Measurements from ENCODE around the gene PLIN4.

PLIN4 gene

DNA sequence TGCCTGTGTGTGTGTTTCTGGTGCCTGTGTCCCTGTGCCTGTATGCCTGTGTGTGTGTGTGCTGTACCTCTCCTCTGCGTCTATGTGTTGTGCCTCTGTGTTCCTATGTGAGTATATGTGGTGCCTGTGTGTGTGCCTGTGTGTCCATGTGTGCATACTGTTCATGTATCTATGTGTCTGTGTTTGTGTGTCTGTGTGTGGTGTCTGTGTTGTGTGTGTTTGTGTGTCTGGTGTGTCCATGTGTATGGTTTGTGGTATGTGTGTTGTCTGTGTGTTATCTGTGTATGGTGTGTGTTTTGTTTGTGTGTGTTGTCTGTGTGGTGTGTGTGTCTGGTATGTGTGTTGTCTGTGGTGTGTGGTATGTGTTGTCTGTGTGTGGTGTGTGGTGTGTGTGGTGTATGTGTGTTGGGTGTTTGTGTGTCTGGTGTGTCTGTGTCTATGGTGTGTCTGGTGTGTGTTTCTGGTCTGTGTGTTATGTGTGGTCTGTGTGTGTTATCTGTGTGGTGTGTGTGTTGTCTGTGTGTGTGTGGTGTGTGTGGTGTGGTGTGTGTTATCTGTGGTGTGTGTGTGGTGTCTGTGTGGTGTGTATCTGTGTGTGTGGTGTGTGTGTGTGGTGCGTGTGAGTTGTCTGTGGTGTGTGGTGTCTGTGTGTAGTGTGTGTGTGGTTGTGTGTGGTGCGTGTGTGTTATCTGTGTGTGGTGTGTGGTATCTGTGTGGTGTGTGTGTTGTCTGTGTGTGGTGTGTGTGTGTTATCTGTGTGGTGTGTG lies 25.8 kb downstream of the PLIN4 start:
- DNase-seq (ENCODE audit: low spot score): no peak

DNA sequence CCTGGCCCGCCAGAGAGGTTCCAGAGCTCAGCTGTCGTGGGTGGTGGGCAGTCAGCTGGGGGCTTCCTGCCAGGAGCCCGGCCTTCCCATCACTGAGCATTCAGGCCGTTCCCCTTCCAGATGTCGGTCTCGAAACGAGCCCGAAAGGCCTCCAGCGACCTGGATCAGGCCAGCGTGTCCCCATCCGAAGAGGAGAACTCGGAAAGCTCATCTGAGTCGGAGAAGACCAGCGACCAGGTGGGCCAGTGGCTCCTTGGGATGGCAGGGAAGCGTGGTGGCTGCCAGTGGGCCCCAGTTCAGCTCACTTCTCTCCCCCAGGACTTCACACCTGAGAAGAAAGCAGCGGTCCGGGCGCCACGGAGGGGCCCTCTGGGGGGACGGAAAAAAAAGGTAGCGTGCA lies 26.8 kb downstream of the PLIN4 start:
- no peak for DNase-seq (ENCODE audit: low spot score)

DNA sequence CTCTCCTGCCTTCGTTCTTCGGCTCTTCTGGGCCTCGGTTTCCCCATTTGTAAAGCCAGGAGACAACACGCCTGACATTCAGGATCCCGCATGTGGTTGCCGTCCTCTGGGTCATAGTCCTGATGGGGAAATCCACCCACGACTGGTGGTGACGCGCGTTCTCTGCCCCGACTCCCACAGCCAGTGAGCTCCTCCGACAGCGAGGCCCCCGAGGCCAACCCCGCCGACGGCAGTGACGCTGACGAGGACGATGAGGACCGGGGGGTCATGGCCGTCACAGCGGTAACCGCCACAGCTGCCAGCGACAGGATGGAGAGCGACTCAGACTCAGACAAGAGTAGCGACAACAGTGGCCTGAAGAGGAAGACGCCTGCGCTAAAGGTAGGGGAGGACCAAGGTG lies 29.8 kb downstream of the PLIN4 start:
- no peak for DNase-seq (ENCODE audit: low spot score)

DNA sequence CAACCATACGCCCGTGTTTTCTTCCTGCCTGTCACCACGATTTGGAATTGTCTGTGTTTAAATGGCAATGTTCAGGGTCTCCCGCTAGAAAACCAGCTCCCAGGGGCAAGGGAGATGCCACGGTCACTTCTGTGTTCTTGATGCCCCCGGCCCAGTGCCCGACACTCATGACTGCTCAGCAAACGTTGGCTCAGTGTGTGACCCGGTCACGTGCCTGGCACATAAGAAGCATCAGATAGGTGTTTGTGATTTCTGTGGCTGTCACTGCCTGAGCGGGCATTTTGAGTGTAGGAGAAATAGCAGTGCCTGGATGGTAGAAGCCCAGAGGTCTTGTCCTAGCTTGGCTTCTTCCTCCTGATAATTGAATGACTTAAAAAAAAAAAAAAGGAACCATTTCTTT lies 30.7 kb downstream of the PLIN4 start:
- peak; percentile 33 for DNase-seq (ENCODE audit: low spot score)

DNA sequence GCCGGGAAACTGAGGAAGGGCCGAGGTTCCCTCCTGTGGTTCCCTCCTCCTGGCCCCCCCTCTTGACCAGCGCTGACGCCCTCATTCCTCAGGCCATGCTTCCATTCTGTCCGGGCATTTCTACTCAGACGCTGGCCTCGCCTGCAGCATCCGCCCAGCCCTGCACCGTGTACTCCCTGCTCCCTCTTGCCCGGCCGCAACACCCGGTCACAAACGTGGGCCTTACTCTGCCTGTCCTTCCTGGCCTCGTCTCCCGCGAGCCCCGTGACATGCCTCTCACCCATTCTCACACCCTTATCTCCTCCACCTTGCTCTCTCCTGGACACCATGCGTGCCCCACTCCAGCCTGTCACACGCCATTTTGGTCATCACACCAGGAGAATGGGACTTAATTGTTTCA lies 34.9 kb downstream of the PLIN4 start:
- DNase-seq (ENCODE audit: low spot score): no peak

DNA sequence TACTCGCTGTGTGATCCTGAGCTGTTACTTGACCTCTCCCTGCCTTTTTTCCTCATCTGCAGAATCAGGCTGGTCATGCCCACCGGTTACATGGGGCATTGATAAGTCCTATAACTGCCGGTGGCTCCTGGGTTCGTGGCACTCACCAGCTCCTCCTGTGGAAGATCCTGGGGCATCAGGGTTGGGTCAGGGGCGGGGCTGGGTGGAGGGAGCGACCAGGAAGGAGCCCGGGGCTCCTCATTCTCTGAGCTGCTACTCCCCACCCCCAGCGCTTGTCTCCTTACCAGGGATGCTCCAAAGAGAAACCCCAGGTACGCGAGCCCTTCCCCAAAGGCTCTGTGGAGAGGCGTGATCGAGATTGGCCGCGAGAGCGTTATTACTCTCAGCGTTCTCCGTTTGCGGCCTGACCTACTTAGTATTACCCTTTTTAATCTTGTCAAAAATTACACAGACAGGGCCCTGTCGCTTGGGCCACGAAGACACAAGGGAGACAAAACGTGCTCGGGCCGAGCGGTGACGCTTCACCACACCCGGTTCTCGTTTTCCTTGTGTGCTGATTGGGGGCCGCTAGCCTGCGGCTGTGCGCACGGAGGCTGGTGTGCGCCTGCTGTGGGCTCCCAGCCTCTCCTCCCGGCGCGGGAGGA lies 35.4 kb downstream of the PLIN4 start:
- no peak for DNase-seq (ENCODE audit: low spot score)

DNA sequence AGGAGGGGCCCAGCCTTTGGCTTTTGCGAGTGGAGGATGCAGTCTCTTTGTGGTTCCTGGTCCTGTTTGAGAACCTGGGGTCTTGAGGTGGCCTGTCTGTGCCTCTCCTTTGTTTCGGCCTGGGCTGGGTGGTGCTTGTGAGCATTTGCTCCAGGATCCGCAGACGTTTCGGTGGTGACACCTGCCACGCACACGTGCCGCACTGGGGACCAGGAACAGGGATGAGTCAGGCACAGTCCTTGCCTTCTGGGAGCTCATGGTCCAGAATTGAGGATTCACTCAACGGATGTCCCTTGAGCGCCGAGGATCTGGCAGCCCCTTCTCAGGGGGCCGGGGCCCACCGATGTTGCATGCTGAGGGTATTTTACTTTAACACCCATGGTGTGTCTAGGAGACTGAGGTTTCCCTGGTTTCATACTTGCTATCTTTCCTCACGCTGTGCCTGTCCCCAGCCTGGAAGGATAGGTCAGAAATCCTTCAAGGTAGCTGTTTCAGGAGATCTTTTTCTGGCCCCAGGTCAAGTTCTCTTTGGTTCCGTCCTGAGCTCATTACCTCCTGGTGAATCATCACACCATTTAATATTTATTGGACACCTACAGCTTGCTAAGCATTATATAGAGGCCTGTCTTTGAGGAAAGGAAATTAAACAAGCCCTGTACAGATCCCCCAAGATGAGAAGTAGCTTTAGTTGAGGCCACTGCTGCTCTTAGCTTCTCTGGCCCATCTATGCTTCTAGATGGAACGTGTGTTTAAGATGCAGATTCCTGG lies 41.1 kb downstream of the PLIN4 start:
- no peak for DNase-seq (ENCODE audit: low spot score)

DNA sequence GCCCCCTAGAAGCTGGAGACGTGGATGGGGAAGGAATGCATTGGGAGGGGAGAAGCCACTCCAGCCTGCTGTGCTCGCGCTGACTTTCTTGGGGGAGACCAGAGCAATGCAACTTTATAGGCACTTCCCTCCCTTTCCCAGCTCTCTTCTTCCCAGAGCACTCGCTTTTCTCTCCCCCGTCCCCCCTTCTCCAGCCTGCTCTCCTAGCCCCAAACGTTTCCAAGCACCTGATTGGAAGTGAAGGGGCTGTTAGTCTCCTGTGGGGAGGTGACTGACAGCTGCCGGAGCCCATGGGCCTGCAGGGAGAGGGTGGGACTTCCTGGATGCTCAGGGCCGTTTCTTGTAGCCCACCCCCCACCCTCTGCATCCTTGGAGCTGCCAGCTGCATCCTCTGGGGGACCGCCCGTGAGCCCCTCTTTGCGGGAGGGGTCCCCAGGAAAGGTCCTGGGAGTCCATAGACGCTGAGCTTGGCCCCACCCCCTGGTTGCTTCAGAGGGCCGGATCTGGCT lies 43.7 kb downstream of the PLIN4 start:
- peak; percentile 90 for DNase-seq (ENCODE audit: low spot score)

DNA sequence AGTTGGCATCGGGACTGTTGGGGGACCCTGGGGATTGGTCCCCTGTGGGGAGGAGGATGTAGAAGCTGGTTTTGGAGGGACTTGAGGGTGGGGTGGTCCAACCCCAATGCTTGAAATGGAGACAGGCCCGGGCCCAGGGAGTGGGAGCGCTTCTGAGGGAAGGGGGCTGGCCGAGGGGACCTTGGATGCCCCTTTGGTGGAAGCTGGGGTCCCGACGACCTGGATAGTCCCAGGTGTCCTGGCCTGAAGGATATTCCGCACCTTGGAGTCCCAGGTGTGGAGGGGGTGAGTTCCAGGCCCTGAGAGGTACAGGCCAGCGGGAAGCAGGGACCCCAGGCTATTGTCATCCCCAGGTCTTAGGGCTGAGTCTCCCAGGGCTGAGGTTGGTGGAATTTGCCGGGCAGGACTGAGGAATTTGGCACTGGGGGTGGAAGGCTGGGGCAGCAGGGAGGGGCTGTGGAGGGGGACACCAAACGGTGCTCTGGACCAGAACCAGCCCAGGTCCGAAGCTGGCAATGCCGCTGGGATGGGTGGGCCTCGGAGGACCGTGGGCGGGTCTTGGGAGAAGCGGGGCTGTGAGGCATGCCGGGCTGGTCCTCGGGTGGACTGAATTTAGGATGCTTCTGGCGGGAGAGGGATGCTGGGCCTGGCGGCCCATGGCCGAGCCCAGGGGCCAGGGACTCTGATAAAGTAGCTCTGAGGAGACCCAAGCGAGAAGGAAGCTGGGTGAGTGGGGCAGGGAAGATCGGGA lies 44.3 kb downstream of the PLIN4 start:
- no peak for DNase-seq (ENCODE audit: low spot score)

DNA sequence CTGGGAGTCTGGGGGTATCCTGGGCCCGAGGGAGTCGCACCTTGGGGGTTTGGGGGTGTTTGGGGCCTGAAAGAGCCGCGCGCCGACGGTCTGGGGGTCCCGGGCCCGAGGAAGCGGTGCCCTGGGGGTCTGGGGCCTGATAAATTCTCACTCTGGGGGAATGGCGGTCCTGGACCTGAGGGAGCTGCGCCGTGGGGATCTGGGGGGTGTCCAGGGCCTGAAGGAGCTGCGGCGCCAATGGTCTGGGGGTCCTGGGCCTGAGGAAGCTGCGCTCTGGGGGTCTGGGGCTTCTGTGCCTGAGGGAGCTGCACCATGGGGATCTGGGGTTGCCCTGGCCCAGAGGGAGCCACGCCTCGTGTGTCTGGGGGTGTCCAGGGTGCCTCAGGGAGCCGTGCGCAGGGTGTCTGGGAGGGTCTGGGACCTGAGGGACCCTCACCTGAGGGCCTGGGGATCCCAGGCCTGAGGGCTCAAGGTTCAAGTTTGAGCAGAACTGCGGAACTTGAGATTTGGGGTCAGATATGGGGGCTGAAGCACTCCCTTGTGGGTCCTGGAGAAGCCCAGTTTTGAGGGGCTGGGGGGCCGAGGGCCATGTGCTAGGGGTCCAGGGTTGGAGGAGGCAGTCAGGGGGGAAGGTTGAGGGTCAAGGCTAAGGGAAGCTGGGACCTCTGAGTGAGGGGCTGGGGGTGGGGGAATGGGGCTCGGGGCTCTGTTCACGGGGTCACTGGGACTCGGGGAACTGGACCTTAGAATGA lies 45.1 kb downstream of the PLIN4 start:
- DNase-seq (ENCODE audit: low spot score): no peak

DNA sequence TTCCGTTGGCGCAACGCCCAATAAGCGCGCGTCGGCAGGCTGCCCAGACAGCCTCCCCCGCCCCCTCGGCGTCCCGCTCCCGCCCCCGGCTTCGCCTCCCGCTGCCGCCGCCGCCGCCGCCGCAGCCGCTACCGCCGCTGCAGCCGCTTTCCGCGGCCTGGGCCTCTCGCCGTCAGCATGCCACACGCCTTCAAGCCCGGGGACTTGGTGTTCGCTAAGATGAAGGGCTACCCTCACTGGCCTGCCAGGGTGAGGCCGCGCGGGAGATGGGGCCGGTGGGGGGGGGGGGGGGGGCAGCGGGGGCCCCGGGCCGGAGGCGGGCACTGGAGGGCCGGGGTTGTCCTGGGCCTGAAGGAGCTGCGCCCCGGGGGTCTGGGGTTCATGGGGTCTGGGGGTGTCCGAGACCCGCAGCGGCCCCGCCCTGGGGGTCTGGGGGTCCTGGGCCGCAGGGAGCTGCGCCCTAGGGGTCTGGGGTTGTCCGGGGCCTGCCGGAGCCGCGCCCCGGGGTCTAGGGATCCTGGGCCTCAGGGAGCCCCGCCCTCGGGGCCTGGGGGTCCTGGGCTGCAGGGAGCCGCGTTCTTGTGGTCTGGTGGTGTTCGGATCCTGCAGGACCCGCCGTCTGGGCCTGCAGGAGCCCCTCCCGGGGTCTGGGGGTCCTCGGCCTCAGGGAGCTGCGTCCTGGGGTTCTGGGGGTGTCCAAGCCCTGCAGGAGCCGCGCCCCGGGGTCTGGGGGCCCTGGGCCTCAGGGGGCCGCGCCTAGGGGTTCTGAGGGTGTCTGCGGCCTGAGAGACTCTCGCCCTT lies 45.9 kb downstream of the PLIN4 start, which contains the start of gene HDGFL2:
TSS of gene HDGFL2 (plus strand) at position 124 of the 801 bp plus-strand sequence. CDS start at position 178, 54 bp downstream.
- DNase-seq (ENCODE audit: low spot score): no peak

DNA sequence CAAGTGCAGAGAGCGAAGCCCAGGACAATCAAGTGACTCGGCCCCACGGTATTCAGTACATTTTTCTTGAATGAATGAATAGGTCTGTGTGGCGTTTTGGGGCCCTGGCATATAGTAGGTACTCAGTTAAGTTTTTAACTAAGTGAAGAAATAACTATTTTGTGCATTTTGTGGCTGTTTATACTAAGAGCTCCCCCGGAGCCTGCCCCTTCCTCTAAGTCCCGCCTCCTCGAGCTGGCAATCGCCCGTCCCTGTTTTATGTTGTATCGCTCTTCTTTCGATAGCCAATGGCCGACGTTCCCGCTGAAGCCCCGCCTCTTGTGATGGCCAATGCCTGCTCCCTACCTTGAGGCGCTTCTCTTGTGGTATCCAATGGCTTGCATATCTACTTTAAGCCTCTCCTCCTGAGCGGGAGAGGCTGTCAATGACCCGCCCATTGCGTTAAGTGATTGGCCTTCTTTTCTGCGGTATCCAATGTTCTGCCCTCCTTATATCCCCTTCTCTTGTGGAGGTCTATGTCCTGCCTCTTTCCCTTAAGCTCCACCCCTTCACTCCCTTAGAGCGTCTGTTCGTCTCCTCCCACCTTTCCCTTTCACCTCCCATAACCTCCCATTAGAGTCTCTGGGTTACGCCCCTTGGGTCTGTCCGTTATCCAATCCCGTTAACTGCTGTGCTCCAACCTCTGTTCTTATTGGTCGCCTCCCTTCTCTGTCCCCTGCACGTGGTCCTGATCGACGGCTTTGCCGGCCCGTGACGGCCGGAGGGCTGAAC lies 46.7 kb downstream of the PLIN4 start:
- peak; percentile 100 for DNase-seq (ENCODE audit: low spot score)

DNA sequence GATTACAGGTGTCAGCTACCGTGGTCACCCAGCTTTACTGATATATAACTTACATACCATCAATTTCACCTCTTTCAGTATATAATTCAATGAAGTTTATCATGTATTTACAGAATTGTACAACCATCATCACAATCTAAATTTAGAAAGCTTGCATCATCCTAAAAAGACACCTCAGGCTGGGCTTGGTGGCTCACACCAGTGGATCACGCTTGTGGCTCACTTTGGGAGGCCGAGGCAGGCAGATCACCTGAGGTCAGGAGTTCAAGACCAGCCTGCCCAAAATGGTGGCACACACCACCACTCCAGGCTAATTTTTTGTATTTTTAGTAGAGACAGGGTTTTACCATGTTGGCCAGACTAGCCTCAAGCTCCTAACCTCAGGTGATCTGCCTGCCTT lies 50.5 kb downstream of the PLIN4 start:
- no peak for DNase-seq (ENCODE audit: low spot score)

DNA sequence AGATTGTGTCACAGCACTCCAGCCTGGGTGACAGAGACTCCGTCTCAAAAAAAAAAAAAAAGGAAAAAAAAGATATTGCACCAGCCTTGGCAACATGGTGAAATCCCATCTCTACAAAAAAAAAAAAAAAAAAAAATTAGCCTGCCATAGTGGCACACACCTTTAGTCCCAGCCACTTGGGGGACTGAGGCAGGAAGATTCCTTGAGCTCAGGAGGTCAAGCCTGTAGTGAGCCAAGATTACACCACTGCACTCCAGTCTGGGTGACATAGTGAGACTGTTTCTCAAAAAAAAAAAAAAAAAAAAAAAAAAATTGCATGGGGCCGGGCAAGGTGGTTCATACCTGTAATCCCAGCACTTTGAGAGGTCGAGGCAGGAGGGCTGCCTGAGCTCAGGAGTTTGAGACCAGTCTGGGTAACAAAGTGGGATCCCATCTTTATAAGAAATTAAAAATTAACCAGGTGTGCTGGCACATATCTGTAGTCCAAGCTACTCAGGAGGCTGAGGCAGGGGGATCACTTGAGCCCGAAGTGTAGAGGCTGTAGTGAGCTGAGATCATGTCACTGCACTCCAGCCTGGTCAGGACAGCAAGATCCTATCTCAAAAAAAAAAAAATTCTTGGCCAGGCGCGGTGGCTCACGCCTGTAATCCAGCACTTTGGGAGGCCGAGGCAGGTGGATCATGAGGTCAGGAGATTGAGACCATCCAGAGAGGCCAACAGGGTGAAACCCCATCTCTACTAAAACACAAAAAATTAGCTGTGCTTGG lies 53.3 kb downstream of the PLIN4 start:
- DNase-seq (ENCODE audit: low spot score): no peak

DNA sequence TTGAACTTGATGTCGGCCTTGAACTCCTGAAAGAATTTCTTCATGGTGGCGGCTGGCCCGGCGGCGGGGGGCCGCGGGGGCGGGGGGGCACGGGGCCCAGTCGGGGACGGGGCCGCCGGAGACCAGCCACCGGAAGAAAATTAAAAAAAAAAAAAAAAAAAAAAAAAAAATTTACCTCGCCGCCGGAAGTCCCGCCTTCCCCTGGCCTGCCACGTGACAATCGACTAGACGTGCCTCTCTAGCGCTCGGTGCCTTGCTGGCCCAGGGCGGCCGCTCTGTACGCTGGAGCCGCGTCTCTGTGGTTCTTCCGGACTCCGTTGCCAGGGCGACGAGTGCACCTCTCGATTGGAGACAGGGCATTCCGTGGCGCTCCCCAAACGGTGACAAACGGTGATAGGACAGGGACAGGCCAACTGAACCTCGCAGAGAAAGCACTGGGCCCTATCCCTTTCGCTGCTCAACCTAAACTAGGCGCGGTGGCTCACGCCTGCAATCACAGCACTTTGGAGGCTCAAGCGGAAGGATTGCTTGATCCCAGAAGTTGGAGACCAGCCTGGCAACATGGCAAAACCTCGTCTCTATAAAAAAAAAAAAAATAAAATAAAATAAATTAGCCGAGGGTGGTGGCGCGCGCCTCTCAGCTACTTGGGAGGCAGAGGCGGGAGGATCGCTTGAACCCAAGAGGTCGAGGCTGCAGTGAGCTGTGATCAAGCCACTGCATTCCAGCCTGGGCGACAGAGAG lies 60.5 kb downstream of the PLIN4 start, which contains the start of gene UBXN6:
TSS of gene UBXN6 (minus strand) at position 141 of the 742 bp plus-strand sequence. CDS start at position 44, 97 bp downstream.
- peak; percentile 99 for DNase-seq (ENCODE audit: low spot score)

DNA sequence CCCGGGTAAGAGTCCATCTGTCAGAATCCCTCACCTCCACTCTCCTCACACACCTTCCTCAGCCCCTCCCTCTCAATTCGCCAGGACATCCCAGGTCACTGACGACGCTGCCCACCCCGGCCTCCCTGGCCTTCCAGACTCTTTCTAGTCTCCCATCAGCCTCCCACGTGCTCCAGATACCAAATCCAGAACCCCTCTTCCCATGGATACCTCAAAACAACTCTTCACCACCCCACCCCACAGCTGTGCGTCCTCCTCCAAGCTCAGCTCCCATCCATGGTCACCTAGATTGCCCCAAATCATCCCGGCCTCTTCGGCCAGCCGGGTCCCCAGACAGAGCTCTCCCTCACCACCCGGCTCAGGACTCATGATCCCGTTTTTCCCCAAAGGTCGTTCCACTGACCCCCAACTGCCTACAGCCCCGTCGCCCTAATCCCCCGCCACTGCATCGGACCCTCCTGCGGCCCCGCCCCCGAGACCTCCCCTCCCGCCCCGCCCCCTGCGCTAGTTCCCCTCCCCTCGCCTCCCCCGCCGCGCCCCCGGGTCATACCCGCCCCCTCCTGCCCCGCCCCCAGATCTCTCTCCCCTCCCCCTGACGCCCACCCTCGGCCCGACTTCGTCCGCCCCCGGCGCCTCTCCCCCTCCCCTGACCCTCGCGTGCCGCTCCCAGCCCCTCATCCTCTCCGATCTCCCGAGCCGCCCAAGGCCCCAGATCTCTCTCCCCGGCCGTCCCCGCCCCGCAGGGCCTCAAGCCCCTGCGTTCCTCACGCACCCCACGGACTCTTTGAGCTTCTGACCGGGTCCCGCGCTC lies 61.2 kb downstream of the PLIN4 start:
- DNase-seq (ENCODE audit: low spot score): no peak

DNA sequence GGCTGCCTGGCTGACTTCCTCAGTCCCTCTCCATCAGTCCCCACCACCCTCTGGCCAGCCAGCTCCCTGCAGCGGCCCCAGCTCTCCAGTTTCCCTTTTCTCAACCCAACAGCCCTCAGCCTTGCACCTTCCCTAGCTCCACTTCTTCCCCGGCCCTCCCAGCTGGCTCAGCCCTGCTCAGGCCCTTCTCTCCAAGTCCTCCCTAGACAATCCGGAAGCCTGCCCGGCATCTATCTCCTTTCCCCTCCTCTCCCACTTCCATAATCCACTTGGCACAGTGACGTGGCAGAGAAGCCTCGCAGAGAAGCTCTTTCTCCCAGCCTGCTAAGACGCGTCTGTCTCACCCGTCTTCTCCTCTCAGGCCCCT lies 61.8 kb downstream of the PLIN4 start:
- DNase-seq (ENCODE audit: low spot score): peak; percentile 51
